ENCODE data around the gene CNNM3. TPM values are rescaled to one million over a fixed set of nuclear protein-coding genes. Genes with fewer than 3 reads are reported as not detected.
A peak's percentile ranks its signal among the peaks of the same experiment; 100 is the strongest.

CNNM3 gene
- total and polyA plus RNA-seq, 2 experiments from 2014 or later, result 17.1 to 25.8 TPM

DNA sequence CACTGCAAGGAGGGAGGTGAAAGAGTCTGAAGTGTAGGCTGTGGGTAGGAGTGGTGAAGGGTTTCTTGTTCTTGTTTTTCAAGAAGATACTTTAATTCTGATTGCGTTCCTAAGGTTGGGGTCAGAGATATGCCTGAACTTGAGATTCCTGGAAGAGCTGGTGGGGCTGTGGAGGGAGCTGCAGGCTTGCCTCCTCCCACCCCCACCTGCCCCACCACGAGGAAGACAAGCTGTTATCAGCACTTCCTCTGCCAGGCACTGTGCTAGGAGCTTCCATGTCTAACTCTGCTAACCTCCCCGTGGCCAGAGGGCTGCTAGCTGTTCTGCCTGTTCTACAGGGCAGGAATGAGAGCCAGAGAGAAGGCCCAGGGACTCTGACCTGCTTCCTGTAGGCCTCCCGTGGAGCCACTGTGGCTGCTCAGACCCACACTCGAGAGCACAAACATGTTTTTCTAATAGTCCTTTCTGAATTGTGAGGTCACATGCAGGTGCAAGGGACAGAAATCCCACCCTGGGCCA lies 14.0 kb downstream of the CNNM3 start:
- Histone ChIP-seq H3K79me2 (peaks cover 15% of the 10 kb centered on the region), H3K4me3 (no peak overlapping the region), H3K9me3 (ENCODE audit: low read depth) (no peaks in the 10 kb centered on the region), H3K4me2 (no peak overlapping the region), H3K4me1 (ENCODE audit: insufficient read depth) (peaks cover 11% of the 10 kb centered on the region), H3K9me2 (replicated peaks; ENCODE audit: insufficient read depth) (no peaks in the 10 kb centered on the region), H3K27ac (no peak overlapping the region), H4K20me1 (ENCODE audit: insufficient read depth, poor library complexity, severe bottlenecking) (no peaks in the 10 kb centered on the region), H2AFZ (no peak overlapping the region), H3K27me3 (no peaks in the 10 kb centered on the region), H3K36me3 (replicated peaks; ENCODE audit: insufficient read depth, low read depth) (no peaks in the 10 kb centered on the region)
- DNase-seq (ENCODE audit: low spot score), result no peak
- TF ChIP-seq EZH2 (IDR thresholded peaks at IDR 0.05; ENCODE audit: borderline replicate concordance) (no peak), EZH2phosphoT487 (IDR thresholded peaks at IDR 0.05; ENCODE audit: low read depth, severe bottlenecking, unreplicated experiment) (no peak)
- TF ChIP-seq, protein P1, sequence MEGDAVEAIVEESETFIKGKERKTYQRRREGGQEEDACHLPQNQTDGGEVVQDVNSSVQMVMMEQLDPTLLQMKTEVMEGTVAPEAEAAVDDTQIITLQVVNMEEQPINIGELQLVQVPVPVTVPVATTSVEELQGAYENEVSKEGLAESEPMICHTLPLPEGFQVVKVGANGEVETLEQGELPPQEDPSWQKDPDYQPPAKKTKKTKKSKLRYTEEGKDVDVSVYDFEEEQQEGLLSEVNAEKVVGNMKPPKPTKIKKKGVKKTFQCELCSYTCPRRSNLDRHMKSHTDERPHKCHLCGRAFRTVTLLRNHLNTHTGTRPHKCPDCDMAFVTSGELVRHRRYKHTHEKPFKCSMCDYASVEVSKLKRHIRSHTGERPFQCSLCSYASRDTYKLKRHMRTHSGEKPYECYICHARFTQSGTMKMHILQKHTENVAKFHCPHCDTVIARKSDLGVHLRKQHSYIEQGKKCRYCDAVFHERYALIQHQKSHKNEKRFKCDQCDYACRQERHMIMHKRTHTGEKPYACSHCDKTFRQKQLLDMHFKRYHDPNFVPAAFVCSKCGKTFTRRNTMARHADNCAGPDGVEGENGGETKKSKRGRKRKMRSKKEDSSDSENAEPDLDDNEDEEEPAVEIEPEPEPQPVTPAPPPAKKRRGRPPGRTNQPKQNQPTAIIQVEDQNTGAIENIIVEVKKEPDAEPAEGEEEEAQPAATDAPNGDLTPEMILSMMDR (IDR thresholded peaks at IDR 0.05; ENCODE audit: poor library complexity), result no peak
- WGBS (ENCODE audit: low lambda C conversion rate, missing lambda C conversion rate), result 68% methylated on average over 5 of the region's 5 CpGs

DNA sequence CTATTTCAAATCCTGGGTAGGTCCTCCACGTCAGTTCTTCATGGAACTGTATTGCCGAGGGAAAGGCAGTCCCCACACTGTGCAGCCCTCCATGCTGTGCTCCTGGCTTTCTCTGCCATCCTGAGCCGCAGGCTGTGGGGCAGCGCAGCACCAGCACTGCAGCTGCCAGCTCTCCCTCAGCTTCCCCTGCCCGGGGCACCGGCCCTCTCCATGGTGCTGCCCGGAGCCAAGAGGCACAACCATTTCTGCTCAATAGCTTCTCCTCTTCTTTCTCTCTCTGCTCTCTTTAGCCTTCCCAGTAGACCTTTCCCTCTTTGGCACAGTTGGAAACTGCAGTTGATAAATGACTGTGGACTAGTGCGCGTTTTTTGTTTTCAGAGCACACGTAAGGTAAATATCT lies 15.6 kb downstream of the CNNM3 start:
- H4K20me1 ChIP-seq (ENCODE audit: insufficient read depth, poor library complexity, severe bottlenecking), result no peaks in the 10 kb centered on the region
- TF ChIP-seq, protein P1 (IDR thresholded peaks at IDR 0.05; ENCODE audit: poor library complexity), result no peak
- no peak for TF ChIP-seq EZH2phosphoT487 (IDR thresholded peaks at IDR 0.05; ENCODE audit: low read depth, severe bottlenecking, unreplicated experiment)
- no peak for TF ChIP-seq EZH2 (IDR thresholded peaks at IDR 0.05; ENCODE audit: borderline replicate concordance)
- no peaks in the 10 kb centered on the region for H3K9me2 ChIP-seq (replicated peaks; ENCODE audit: insufficient read depth)
- H3K36me3 ChIP-seq (replicated peaks; ENCODE audit: insufficient read depth, low read depth), result no peaks in the 10 kb centered on the region
- no peaks in the 10 kb centered on the region for H3K9me3 ChIP-seq (ENCODE audit: low read depth)
- no peaks in the 10 kb centered on the region for H3K27me3 ChIP-seq
- peaks cover 11% of the 10 kb centered on the region for H3K4me1 ChIP-seq (ENCODE audit: insufficient read depth)
- H3K4me2 ChIP-seq, result no peak overlapping the region
- H2AFZ ChIP-seq, result no peak overlapping the region
- DNase-seq (ENCODE audit: low spot score), result no peak
- no peak overlapping the region for H3K27ac ChIP-seq
- H3K4me3 ChIP-seq, result no peak overlapping the region
- no peaks in the 10 kb centered on the region for H3K79me2 ChIP-seq
- WGBS (ENCODE audit: low lambda C conversion rate, missing lambda C conversion rate), result 89% methylated on average over 10 of the region's 10 CpGs

DNA sequence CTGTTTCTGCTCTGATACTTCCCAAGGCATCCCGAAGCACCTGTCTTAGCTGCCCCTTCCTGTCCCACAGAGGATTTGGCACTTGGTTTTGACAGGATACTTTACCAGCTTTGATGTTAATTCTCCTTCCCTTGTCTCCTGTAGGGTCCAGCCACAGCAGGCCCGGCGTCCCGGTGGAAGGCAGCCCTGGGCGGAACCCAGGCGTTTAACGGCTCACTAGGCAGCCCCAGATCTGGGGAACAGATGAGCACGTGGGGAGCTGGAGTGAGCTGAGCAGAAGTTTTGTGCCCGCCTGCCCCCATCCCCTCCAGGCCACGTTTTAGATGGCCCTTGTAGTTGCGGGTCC lies 16.3 kb downstream of the CNNM3 start:
- Histone ChIP-seq H3K4me1 (ENCODE audit: insufficient read depth) (peaks cover 11% of the 10 kb centered on the region), H3K9me3 (ENCODE audit: low read depth) (no peaks in the 10 kb centered on the region), H3K9me2 (replicated peaks; ENCODE audit: insufficient read depth) (no peaks in the 10 kb centered on the region), H3K4me2 (peak overlapping the region; percentile 29), H4K20me1 (ENCODE audit: insufficient read depth, poor library complexity, severe bottlenecking) (no peaks in the 10 kb centered on the region), H3K36me3 (replicated peaks; ENCODE audit: insufficient read depth, low read depth) (no peaks in the 10 kb centered on the region), H3K79me2 (no peaks in the 10 kb centered on the region), H3K4me3 (no peak overlapping the region), H2AFZ (no peak overlapping the region), H3K27ac (peak overlapping the region; percentile 70), H3K27me3 (no peaks in the 10 kb centered on the region)
- no peak for DNase-seq (ENCODE audit: low spot score)
- WGBS (ENCODE audit: low lambda C conversion rate, missing lambda C conversion rate), result 61% methylated on average over 11 of the region's 11 CpGs
- TF ChIP-seq, protein P1 (IDR thresholded peaks at IDR 0.05; ENCODE audit: poor library complexity), result no peak
- no peak for TF ChIP-seq EZH2phosphoT487 (IDR thresholded peaks at IDR 0.05; ENCODE audit: low read depth, severe bottlenecking, unreplicated experiment)
- TF ChIP-seq EZH2 (IDR thresholded peaks at IDR 0.05; ENCODE audit: borderline replicate concordance), result no peak

All from hepatocyte (in vitro differentiated cells).